Right lobe of liver (tissue), 6 donors: ENCODE measurements around the gene PFKL. TPM values are rescaled to one million over a fixed set of nuclear protein-coding genes. Genes with fewer than 3 reads are reported as not detected.

Source experiments
- ATAC-seq, 4 donors: fragments of 200-7000 bp; cut with Tn5 transposase; one replicate each; pipeline ENCODE4 v1.9.1; 2020; ENCODE audit warnings: mild to moderate bottlenecking in 4 of 4, moderate library complexity in 4 of 4
- DNase-seq, 3 donors: peaks; one replicate each; pipeline ENCODE4 v3.0.0-alpha.2; 2020
- H3K27ac ChIP-seq, 3 donors: fragments of 200-600 bp; one replicate each; pipeline ENCODE4 v1.8.0; 2022
- H3K27me3 ChIP-seq, 2 donors: fragments of 200-600 bp; one replicate each; pipeline ENCODE4 v1.8.0; 2022
- H3K36me3 ChIP-seq, 4 donors: fragments of 200-600 bp; sonication (generic) in 1 of 4; one replicate each; pipeline versions ENCODE4 v1.5.1 to v1.8.0; 2017 to 2022; ENCODE audit warnings: control low read depth in 1 of 4
- H3K4me1 ChIP-seq, 4 donors: fragments of 200-600 bp; sonication (generic) in 1 of 4; one replicate each; pipeline versions ENCODE4 v1.5.1 to v1.8.0; 2017 to 2022; ENCODE audit warnings: control low read depth in 1 of 4
- H3K4me3 ChIP-seq, 3 donors: fragments of 200-600 bp; one replicate each; pipeline ENCODE4 v1.8.0; 2022
- H3K9me3 ChIP-seq, 4 donors: fragments of 200-600 bp; sonication (generic) in 1 of 4; one replicate each; pipeline versions ENCODE4 v1.5.1 to v1.8.0; 2017 to 2022; ENCODE audit warnings: control low read depth in 1 of 4
- CTCF ChIP-seq, 4 donors: fragments of 200-600 bp in 3 of 4; fragments of 450-650 bp in 1 of 4; IDR thresholded peaks; one replicate each; pipeline versions ENCODE4 v1.5.1 to v1.8.0; 2016 to 2022; ENCODE audit warnings: antibody characterized with exemption in 4 of 4, mild to moderate bottlenecking in 2 of 4
- POLR2A ChIP-seq: fragments of 450-650 bp; IDR thresholded peaks from one replicate; pipeline ENCODE4 v1.6.1; 2017; ENCODE audit warnings: antibody characterized with exemption, mild to moderate bottlenecking
- WGBS: methylation state at CpG from one replicate; pipeline ENCODE4 v1.1.6; 2018; ENCODE audit warnings: low coverage, low lambda C conversion rate; ENCODE audit not compliant: insufficient coverage; ENCODE audit errors: missing lambda C conversion rate; 5-methylcytosine and 5-hydroxymethylcytosine counted together
- intact Hi-C, 2 donors: fragments of 100-400 bp; cut with DNase I; formaldehyde crosslinking; loops; one replicate each; pipeline versions ENCODE4 v1.11.2 to v1.14.1; 2022
- total RNA-seq, 6 experiments: library from RNA; depleted of rRNA in 2 of 6; stranded (reverse); fragments of >200 nt in 2 of 6; fragmentation: NEBNext Ultra II Directional in 3 of 6; extraction: Animal tissue kit (Norgen Biotek cat#: 25700) in 3 of 6; gene quantifications; one replicate each; pipeline versions ENCODE4 v1.1.0 to v1.2.4, GENCODE V29; 2016 to 2023
- donor health status: DM: no; HTN: yes; CAD: no.
- donor health status: DM: no; HTN: no; CAD: no.
- donor health status: DM: no; HTN: no; CAD: no.
- donor health status: DM: no; HTN: yes; CAD: no.
- donor health status: DM: no; HTN: yes; CAD: no.

Gene PFKL
- total RNA-seq, 6 experiments from 2014 or later = 68.3 to 97.6 (median 73.7) TPM

- Histone ChIP-seq H3K9me3 (no peaks in the 10 kb centered on the region), H3K4me3 (no peak overlapping the region), H3K36me3 (no peaks in the 10 kb centered on the region), H3K4me1 (peaks cover 0 to 12% (median 5%) of the 10 kb centered on the region in 4 donors), H3K27ac (no peak overlapping the region), H3K27me3 (no peaks in the 10 kb centered on the region)
- TF ChIP-seq POLR2A (no peak), CTCF (IDR thresholded peaks at IDR 0.05) (no peak)
- no CpG with 5 or more reads among the region's 12 CpGs for WGBS
- ATAC-seq (no peak), DNase-seq (no peak)
- intact Hi-C loops = no loop called here
These were observed 3.7 kb upstream of the PFKL start for GRCh38 chr21:44296103-44296519.

- TF ChIP-seq CTCF (IDR thresholded peaks at IDR 0.05) = no peak
- TF ChIP-seq POLR2A = no peak
- Histone ChIP-seq H3K27me3 (no peaks in the 10 kb centered on the region), H3K4me3 (no peak overlapping the region), H3K4me1 (peaks cover 0 to 20% (median 8%) of the 10 kb centered on the region in 4 donors), H3K27ac (no peak overlapping the region), H3K36me3 (no peaks in the 10 kb centered on the region), H3K9me3 (no peaks in the 10 kb centered on the region)
- DNase-seq (no peak), ATAC-seq (no peak)
- 40% methylated on average over 1 of the region's 13 CpGs for WGBS
- intact Hi-C loops = no loop called here
These were observed 2.9 kb upstream of the PFKL start for GRCh38 chr21:44296916-44297315.

- Histone ChIP-seq H3K4me3 (no peak overlapping the region), H3K36me3 (no peaks in the 10 kb centered on the region), H3K27ac (no peak overlapping the region), H3K4me1 (peaks cover 0 to 28% (median 8%) of the 10 kb centered on the region in 4 donors), H3K27me3 (no peaks in the 10 kb centered on the region), H3K9me3 (no peaks in the 10 kb centered on the region)
- intact Hi-C loops = no loop called here
- no peak for TF ChIP-seq POLR2A
- TF ChIP-seq CTCF (IDR thresholded peaks at IDR 0.05) = peak; percentile 78 to 84 (median 84)
- ATAC-seq (peak; percentile 66 to 73 (median 68)), DNase-seq (peak; percentile 85 to 88 (median 86))
- WGBS = 7% methylated on average over 7 of the region's 22 CpGs
These were observed 2.1 kb upstream of the PFKL start for GRCh38 chr21:44297525-44298290.

GRCh38 chr21:44298301-44298700 lies 1.6 kb upstream of the PFKL start:
- Histone ChIP-seq H3K9me3 (no peaks in the 10 kb centered on the region), H3K4me3 (no peak overlapping the region), H3K36me3 (no peaks in the 10 kb centered on the region), H3K27me3 (no peaks in the 10 kb centered on the region), H3K4me1 (peaks cover 0 to 34% (median 11%) of the 10 kb centered on the region in 4 donors), H3K27ac (no peak overlapping the region)
- ATAC-seq = no peak
- intact Hi-C loops = no loop called here
- TF ChIP-seq CTCF (IDR thresholded peaks at IDR 0.05) (no peak), POLR2A (no peak)
- DNase-seq = no peak
- WGBS = 85% methylated on average over 2 of the region's 2 CpGs
